Neural crest cell (in vitro differentiated cells): ENCODE results near the gene GNAO1. TPM values are rescaled to one million over a fixed set of nuclear protein-coding genes. Genes with fewer than 3 reads are reported as not detected.

Experiments used
- DNase-seq: peaks from one replicate; pipeline ENCODE4 v3.0.0; 2021; ENCODE audit warnings: low read depth, mixed read lengths, low spot score
- H3K27ac Mint-ChIP-seq: one replicate; pipeline ENCODE4 v1.8.0; 2021; ENCODE audit warnings: mild to moderate bottlenecking, mixed read lengths; ENCODE audit not compliant: unreplicated experiment
- H3K27me3 Mint-ChIP-seq: 2 replicates; pipeline ENCODE4 v1.8.0; 2021; ENCODE audit warnings: low read depth, mild to moderate bottlenecking, mixed read lengths
- H3K36me3 Mint-ChIP-seq: 2 replicates; pipeline ENCODE4 v1.8.0; 2021; ENCODE audit warnings: low read depth, mild to moderate bottlenecking, mixed read lengths
- H3K4me1 Mint-ChIP-seq: 2 replicates; pipeline ENCODE4 v1.8.0; 2021; ENCODE audit warnings: mixed read lengths
- H3K4me3 Mint-ChIP-seq: one replicate; pipeline ENCODE4 v1.8.0; 2021; ENCODE audit warnings: mild to moderate bottlenecking, mixed read lengths
- H3K9me3 Mint-ChIP-seq: 2 replicates; pipeline ENCODE4 v1.8.0; 2021; ENCODE audit warnings: mixed read lengths
- total RNA-seq: library from RNA; stranded (reverse); gene quantifications from 2 replicates; pipeline ENCODE4 v1.2.1, GENCODE V29; 2021
- TF ChIP-seq, protein P1 (sequence below): fragments of 200-600 bp; sonication (generic); conservative IDR thresholded peaks from 2 replicates; pipeline ENCODE4 v1.5.0; 2021; ENCODE audit warnings: antibody characterized with exemption, mild to moderate bottlenecking

GNAO1 gene
- total RNA-seq, 1 donor from 2014 or later = 22.2 TPM

DNA sequence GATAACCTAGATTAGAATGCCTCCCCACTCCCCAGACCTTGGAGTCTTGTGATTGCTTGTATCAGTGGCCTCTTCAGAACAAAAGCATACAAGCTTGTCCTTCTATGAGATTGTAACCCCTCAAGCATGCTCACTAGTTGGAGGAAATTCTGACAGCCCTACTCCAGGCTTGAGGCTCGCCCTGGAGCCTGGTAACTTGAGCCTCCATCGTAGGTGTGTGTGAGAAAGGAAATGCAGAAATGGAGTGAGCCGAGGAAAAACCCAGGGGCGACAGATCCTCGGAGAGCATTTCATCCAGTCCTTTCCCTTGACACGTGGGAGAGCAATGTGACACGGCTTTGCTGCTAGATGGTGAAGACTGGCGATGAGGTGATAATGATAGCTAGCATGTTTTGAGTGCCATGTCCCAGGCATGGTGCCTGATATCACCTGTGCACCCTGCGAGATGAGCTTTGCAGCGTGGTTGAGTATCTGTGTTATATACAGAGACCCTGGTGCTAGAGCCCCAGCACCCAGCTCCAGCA, 31.2 kb downstream of the GNAO1 start:
- Mint-ChIP-seq H3K27ac (no peak overlapping the region), H3K9me3 (no peaks in the 10 kb centered on the region), H3K4me1 (no peaks in the 10 kb centered on the region), H3K4me3 (no peak overlapping the region), H3K27me3 (peaks cover 10% of the 10 kb centered on the region), H3K36me3 (no peaks in the 10 kb centered on the region)
- DNase-seq = no peak
- TF ChIP-seq, protein P1, sequence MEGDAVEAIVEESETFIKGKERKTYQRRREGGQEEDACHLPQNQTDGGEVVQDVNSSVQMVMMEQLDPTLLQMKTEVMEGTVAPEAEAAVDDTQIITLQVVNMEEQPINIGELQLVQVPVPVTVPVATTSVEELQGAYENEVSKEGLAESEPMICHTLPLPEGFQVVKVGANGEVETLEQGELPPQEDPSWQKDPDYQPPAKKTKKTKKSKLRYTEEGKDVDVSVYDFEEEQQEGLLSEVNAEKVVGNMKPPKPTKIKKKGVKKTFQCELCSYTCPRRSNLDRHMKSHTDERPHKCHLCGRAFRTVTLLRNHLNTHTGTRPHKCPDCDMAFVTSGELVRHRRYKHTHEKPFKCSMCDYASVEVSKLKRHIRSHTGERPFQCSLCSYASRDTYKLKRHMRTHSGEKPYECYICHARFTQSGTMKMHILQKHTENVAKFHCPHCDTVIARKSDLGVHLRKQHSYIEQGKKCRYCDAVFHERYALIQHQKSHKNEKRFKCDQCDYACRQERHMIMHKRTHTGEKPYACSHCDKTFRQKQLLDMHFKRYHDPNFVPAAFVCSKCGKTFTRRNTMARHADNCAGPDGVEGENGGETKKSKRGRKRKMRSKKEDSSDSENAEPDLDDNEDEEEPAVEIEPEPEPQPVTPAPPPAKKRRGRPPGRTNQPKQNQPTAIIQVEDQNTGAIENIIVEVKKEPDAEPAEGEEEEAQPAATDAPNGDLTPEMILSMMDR = no peak

DNA sequence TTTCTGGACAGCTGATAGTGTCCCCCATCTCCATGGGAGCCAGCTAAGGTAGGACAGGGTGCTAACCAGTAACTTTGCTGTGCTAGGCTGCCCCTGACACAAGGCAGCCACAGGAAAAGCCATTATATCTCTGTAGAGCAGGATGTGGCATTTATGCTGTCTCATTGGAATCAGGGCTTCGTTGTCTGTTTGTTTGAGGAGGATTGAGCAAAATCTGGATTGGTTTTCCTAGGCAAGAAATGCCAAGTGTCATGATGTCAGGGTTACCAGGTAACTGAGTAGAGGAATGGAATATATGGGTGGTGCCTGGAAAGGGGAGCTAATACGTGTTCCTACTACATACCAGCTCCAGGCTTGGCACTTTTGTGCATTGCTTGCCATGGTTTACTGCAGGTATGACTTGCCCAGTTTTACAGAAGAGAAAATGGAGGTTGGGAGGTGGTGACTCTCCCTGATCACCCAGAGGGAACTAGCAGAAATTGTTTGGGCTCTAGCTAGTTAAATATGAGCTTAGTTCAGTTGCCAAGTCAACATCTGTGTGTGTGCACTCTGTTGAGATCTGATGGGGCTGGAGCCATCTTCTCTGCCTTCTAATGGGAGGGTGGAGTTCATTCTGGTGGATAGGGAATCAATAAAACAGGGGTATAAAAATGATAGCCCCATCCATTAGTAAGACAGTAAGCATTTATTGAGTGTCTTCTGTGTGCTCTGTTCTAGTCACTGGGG, 33.9 kb downstream of the GNAO1 start:
- no peaks in the 10 kb centered on the region for H3K4me1 Mint-ChIP-seq
- H3K27ac Mint-ChIP-seq = no peak overlapping the region
- TF ChIP-seq, protein P1 = no peak
- H3K36me3 Mint-ChIP-seq = no peaks in the 10 kb centered on the region
- no peak overlapping the region for H3K4me3 Mint-ChIP-seq
- no peak for DNase-seq
- H3K27me3 Mint-ChIP-seq = peaks cover 10% of the 10 kb centered on the region
- no peaks in the 10 kb centered on the region for H3K9me3 Mint-ChIP-seq

DNA sequence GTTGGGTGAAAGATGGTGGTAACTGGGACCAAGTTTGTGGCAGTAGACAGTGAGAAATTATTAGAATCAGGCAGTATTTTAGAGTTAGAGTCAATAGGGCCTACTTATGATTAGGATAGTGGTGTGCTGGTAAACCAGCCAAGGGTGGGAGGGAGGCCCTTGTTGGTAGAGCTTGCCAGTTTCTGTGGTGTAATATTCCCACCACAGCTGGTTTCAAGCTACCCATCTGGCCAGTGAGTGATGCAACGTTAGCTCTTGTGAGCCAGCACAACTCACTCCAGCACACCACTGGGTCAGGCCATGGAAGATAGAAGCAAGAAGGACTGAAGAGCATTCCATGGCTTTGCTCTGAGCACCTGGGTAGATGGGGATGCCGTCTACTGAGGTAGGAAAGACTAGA, 34.9 kb downstream of the GNAO1 start:
- Mint-ChIP-seq H3K9me3 (no peaks in the 10 kb centered on the region), H3K4me3 (no peak overlapping the region), H3K27me3 (peaks cover 10% of the 10 kb centered on the region), H3K4me1 (no peaks in the 10 kb centered on the region), H3K27ac (no peak overlapping the region), H3K36me3 (no peaks in the 10 kb centered on the region)
- TF ChIP-seq, protein P1 = no peak
- no peak for DNase-seq

DNA sequence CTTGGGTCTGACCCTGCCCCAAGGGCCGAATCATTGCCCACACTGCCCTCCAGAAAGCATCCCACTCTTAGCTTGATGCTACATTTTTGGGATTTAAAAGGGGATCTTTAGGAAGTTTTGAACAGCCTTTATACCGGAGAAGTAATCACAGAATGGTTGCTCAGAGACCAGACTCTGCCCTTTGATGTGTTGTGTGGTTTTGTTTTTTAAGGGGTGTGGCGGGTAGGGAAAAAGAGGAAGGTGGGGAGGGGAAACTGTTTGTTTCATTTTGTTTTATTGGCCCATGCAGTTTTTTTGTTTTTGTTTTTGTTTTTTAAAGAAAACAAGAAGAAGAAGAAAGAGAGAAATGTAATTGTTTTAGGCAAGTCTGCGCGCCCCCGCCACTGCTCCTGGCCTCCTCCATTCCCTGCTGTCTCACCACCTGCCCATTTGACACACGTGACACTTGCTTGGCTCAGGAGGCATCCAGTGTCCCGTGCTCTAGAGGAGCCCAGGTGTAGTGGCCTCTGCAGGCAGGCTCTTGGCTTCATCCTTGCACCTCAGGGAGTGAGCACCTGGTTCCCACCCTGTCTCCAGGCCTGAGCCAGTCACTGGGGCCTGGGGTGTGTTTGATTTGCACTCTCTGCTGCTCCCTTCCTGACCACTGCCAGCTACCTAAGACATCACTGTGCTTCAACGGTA, 35.7 kb downstream of the GNAO1 start:
- Mint-ChIP-seq H3K4me3 (no peak overlapping the region), H3K27ac (no peak overlapping the region), H3K36me3 (no peaks in the 10 kb centered on the region), H3K9me3 (no peaks in the 10 kb centered on the region), H3K4me1 (peaks cover 1% of the 10 kb centered on the region), H3K27me3 (peaks cover 10% of the 10 kb centered on the region)
- TF ChIP-seq, protein P1 = no peak
- no peak for DNase-seq

DNA sequence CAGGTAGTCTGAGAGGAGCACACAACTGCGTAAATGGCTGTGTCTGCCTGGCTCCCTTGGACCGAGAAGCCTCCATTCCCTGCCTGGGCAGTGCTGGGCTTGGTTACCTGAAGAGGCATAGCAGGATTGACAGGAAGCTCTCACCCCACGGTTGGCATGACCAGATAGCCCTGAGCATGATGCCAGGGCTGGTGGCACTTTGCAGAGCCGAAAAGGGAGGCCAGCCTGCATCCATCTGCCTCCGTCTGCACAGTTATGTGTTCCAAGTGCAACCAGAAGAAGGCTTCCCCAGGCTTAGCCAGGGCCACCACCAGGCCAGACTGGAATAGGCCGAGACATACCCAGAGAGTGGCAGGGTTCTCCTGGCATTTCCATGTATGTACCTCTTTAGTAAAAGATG, 36.6 kb downstream of the GNAO1 start:
- no peak overlapping the region for H3K4me3 Mint-ChIP-seq
- no peak for DNase-seq
- TF ChIP-seq, protein P1 = no peak
- no peak overlapping the region for H3K27ac Mint-ChIP-seq
- H3K9me3 Mint-ChIP-seq = no peaks in the 10 kb centered on the region
- H3K27me3 Mint-ChIP-seq = peaks cover 7% of the 10 kb centered on the region
- no peaks in the 10 kb centered on the region for H3K36me3 Mint-ChIP-seq
- peaks cover 11% of the 10 kb centered on the region for H3K4me1 Mint-ChIP-seq
